ENCODE measurements around the gene KL.

- TF ChIP-seq POLR2AphosphoS5 (IDR thresholded peaks at IDR 0.05; ENCODE audit: low read depth, low read length) (no peak), TAF1 (IDR thresholded peaks at IDR 0.05; ENCODE audit: borderline replicate concordance, insufficient read depth, low read length) (no peak), REST (IDR thresholded peaks at IDR 0.05; ENCODE audit: insufficient read depth in 1 of 2, low read depth in 2 of 2, low read length in 2 of 2) (no peak), FOXP2 (optimal IDR thresholded peaks at IDR 0.05; ENCODE audit: borderline replicate concordance, extremely low read depth, extremely low read length, insufficient read depth) (no peak)
Observed at GRCh38 chr13:33110386-33110712, 94.1 kb downstream of the KL start.

Data from PFSK-1 (cell line).